Stimulated activated CD4-positive, alpha-beta T cell treated with anti-CD3 and anti-CD28 coated beads, TNF-alpha, amount 100 ng/mL, for 1 hour (primary cell): ENCODE results near the gene PAAF1.
"Not testable (repeated sequence)": the region's sequence is repeated elsewhere in the genome, so short reads cannot be mapped to it uniquely, and the experiment has no call there.

Experiments used
- DNase-seq, 3 donors: peaks; one replicate each; pipeline ENCODE4 v3.0.0-alpha.2; 2020; ENCODE audit warnings: low read depth in 3 of 3, low spot score in 1 of 3

PAAF1 gene

DNA sequence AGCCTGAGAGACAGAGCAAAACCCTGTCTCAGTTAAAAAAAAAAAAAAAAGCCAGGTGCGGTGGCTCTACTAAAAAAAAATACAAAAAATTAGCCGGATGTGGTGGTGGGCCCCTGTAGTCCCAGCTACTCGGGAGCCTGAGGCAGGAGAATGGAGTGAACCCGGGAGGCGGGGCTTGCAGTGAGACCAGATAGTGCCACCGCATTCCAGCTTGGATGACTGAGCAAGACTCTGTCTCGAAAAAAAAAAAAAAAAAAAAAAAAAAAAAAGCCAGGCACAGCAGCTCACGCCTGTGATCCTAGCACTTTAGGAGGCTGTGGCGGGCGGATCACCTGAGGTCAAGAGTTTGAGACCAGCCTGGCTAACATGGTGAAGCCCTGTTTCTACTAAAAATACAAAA, 3.6 kb downstream of the PAAF1 start:
- DNase-seq = not testable (repeated sequence)

GRCh38 chr11:73883856-73884255, 7.1 kb downstream of the PAAF1 start:
- no peak for DNase-seq

DNA sequence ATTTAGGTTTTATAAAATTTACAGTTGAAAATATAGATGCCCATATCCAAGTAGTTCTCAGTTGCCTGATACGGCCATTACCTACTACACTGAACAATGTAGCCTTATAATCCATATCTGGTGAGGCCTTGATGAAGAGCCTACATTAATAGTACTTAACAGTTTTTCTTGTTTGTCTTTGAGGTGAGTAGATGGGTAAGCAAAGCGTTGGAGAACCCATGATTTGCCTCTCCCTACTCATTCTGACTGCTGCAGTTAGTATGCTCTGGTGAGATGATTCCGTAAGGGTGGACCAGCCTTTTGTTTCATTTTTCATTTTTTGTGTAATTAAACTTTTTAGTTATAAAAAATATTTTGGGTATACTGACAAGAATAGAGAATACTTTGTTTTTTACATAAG, 11.4 kb downstream of the PAAF1 start:
- DNase-seq = no peak

DNA sequence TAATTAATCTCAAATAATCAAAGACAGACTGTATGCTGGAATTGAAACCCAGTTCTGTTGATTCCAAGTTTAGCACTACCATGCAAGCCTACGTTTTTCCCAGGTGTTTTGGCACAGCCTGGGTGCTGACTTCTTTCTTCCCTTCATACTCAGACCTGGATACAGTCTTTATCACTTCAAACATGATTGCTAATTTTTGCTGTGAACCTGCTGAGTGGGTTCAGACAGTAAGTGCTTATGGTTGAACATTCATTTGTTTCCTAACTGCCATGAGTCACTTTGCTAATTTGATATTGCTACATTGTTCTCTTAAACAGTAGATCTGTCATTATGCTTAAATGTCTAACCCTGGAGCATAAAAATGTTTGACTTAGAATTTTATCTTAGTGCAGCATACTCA, 12.2 kb downstream of the PAAF1 start:
- DNase-seq = no peak

GRCh38 chr11:73889536-73889935, 12.7 kb downstream of the PAAF1 start:
- no peak for DNase-seq

- DNase-seq = no peak
Measured at GRCh38 chr11:73893041-73893440, 16.2 kb downstream of the PAAF1 start.

DNA sequence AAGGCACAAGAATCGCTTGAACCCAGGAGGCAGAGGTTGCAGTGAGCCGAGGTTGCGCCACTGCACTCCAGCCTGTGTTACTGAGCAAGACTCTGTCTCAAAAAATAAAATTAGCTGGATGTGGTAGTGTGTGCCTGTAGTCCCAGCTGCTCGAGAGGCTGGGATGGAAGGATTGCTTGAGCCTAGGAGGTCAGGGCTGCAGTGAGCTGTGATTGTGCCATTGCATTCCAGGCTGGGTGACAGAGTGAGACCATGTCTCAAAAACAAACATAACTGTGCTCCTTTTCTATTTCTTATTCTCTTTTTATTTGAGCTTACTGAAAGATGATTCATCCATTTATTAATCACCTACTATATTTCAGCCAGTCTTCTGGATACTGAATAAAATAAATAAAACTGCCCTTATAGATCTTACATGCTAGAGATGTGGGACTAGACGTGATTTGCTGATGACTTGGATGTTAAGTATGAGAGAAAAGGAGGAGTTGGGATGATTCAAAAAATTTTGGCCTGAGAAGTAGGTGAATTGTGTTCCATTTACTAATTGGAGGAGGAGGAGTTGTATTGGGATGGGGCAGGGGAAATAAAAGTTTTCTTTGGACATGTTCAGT, 18.0 kb downstream of the PAAF1 start:
- no peak for DNase-seq

DNA sequence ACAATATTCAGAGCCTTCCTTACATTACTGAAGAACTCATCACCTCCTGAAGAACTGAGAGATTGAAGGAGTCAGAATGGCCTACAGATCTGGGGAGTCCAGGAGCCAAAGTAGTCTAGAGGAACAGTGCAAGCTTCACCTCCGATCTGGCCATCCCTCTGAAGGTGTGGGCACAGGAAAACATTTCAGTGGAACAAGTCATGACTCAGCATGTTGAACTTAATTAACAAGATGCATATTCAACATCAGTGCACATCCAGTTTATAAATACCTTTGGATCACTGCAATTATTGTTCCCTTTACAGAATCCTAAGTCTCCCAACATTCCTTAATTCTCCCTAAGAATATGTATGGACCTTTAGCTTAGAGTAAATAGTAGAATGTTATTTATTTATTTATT, 25.5 kb downstream of the PAAF1 start:
- DNase-seq = no peak

DNA sequence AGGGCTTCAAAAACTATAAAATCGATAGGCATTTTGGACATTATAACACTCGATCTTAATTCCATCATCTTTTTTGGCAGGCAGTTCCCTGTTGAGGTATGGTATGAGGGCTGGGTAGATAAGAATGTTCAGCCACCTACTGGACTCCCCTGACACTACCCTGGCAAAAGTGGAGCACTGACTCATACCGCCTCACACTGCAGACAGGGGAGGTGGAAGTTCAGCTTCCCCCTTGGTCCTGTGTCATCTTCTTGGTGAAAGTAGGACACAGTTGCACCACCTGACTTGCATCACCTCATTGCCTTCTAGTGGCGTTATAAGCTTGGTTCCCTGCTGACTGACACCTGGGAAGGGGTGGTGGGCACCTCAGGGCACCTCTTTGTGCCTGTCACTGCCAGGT, 30.4 kb downstream of the PAAF1 start:
- no peak for DNase-seq

DNA sequence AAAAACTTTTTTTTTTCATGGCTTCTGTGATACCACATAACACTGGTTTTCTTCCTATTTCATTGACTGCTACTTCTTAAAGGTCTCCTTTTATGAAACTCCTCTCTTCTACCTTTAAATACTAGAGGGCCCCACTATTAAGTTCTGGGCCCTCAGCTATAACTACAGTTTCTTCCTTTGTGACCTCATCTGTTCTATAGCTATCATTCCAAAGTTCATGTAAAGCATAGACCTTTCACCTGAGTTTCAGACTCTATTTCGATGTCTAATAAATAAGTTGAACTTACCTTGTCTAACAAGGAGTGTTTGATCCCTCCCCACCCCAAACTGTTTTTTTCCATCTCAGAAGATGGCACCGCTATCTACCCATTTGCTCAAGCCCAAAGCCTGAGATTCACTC, 35.2 kb downstream of the PAAF1 start:
- no peak for DNase-seq

GRCh38 chr11:73913472-73913871, 36.7 kb downstream of the PAAF1 start:
- DNase-seq = no peak

DNA sequence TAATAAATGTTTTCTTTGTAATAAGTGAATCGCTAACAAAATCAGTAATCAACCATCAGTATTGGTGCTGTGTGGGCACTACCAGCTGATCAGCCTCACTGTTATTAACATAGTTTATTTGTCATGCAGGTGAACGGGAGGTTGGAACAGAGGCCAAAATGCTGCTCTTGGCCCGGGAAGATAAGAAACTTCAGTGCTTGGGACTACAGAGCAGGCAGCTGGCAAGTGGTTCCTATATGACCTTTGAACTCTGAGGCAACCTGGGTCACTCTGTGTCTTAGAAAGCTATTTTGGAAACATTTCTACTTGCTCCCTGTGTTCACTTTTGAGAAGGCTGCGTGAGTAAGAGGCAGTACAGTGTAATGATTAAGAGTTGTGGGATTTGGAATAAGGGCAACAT, 37.5 kb downstream of the PAAF1 start:
- no peak for DNase-seq

DNA sequence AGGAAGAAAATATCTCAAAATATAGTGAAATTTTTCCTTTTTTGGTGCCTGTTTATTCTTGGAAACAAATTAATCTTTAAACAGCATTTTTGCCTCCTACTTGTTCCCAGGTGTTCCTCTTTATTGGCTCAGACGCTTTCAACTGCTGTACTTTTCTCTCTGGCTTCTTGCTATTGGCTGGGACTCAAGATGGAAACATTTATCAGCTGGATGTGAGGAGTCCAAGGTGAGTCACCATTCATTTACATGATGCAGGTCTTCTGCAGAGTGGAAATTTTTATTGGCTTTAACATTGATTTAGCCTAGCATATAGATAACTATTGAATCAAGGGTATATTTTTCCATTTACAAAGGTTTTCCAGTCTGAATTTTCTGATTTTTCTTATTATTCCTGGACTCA, 39.6 kb downstream of the PAAF1 start:
- no peak for DNase-seq

DNA sequence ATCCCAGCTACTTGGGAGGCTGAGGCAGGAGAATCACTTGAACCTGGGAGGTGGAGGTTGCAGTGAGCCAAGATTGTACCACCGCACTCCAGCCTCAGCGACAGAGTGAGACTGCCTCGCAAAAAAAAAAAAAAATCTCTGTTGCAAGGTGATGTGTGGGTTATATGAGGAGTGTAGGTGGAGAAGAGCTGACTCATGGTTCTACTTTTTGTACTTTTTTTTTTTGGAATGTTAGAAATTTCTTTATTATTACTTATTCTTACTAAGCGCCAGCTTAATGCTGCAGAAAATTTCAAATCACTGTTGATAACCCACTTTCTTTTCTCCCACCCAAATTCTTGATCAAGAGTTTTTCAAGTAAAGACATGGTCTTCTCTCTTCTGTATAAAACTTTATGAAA, 44.4 kb downstream of the PAAF1 start:
- no peak for DNase-seq

- no peak for DNase-seq
Measured at GRCh38 chr11:73929388-73929787, 52.6 kb downstream of the PAAF1 start.

DNA sequence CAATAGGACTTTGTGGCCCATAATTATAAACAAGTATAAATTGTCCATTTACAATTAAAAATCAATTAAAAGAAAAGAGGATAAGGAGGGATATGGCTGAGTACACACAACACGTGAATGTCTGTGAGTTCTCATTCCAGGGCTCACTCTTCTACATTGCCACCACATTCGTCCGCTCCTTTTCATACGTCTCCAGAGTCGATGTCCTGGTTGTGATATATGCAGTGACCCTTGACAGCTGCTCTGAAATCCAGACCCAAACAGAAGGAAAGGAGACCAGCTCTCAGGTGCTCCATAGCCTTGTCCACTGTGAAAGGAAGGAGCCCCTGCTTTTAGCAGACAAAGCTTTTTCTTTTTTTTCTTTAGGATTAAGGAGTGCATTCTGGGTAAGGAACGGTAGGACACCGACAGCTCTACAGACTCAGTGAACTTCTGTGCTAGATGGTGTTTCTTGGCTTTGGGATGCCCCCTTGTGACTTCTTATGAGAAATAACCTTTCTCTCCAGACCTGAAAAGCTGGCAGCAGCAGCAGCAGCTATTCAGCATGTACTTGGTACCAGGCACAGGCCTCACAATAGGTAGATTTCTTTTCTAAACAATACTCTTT, 54.3 kb downstream of the PAAF1 start:
- DNase-seq = no peak

DNA sequence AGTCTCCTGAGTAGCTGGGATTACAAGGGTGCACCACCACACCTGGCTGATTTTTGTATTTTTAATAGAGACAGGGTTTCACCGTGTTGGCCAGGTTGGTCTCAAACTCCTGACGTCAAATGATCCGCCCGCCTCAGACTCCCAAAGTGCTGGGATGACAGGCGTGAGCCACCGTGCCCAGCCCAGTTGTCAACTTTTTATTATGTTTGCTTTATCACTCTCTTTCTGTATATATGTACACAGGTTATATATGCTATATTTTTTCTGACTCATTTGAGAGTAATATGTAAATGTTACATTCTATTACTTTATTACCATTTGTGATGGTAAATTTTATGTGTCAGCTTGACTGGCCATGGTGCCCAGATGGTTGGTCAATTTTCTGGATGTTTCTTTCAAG, 55.2 kb downstream of the PAAF1 start:
- DNase-seq = no peak

DNA sequence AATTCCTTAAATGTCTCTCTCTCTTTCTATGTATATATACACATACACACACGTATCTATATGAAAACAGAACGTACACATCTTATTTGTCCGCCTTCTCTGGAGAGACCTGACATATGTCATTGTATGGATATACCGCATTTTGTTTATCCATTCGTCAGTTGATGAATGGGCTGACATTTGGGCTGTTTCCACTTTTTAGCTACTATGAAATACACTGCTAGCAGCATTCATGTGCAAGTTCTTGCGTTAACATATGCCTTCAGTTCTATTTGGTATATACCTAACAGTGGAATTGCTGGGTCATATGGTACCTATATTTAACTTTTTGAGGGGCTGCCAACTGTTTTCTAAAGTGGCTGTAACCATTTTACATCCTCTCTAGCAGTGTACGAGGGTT, 56.0 kb downstream of the PAAF1 start:
- no peak for DNase-seq

GRCh38 chr11:73936047-73936446, 59.2 kb downstream of the PAAF1 start:
- not testable (repeated sequence) for DNase-seq

DNA sequence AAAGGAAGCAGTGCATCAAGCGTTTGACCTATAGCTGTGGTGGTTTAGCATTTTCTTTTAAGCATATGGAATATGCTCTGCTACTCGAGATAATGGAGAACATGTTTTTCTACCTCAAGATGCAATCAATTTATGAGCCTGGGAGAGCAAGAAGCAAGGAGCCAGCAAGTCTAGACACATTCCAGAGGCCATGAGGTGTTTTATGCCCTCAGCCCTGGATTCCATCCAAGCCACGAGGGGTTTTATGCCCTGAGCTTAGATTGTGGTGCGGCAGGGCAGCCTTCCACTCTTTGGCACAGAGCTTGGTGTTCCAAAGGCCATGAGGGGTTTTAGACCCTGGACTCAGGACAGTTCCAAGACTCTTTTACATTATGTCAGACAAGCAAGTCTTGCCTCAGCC, 62.3 kb downstream of the PAAF1 start:
- no peak for DNase-seq

GRCh38 chr11:73940801-73941570, 64.2 kb downstream of the PAAF1 start:
- no peak for DNase-seq

GRCh38 chr11:73942010-73942409, 65.2 kb downstream of the PAAF1 start:
- no peak for DNase-seq

GRCh38 chr11:73944085-73944484, 67.3 kb downstream of the PAAF1 start:
- no peak for DNase-seq
